ENCODE results near the gene UBAC2. TPM values are rescaled to one million over a fixed set of nuclear protein-coding genes. Genes with fewer than 3 reads are reported as not detected.
"Not testable (repeated sequence)": the region's sequence is repeated elsewhere in the genome, so short reads cannot be mapped to it uniquely, and the experiment has no call there.

UBAC2 gene
- total RNA-seq, 4 donors from 2014 or later, result 56.8 to 88.5 (median 77.7) TPM

DNA sequence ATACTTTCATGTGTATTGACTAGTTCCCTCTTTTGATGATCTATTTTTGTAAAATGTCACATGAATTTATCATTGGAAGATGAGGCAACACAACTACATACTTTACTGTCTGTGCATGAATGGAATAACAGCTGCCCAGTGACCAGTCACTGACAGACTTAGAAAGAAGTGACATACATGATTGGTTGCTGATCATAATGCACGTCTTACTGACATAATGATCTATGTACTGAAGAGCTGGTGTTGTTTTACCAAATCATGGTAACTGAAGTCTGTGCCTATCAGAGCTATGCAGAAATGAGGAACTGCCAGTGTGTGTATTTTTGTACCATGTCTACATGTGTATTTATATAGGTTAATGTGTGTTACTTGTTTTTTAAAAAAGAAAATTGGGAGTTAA lies 31.1 kb downstream of the UBAC2 start:
- no peak for DNase-seq
- peaks cover 0 to 9% of the 10 kb centered on the region in 2 donors for H3K4me1 ChIP-seq
- H3K4me3 ChIP-seq (replicated peaks in 1 of 3), result no peak overlapping the region
- no peaks in the 10 kb centered on the region for H3K27me3 ChIP-seq
- H3K36me3 ChIP-seq, result no peaks in the 10 kb centered on the region
- no peaks in the 10 kb centered on the region for H3K9me3 ChIP-seq
- no peak overlapping the region for H3K27ac ChIP-seq
- TF ChIP-seq POLR2A (IDR thresholded peaks at IDR 0.05), result no peak
- TF ChIP-seq, protein P1, sequence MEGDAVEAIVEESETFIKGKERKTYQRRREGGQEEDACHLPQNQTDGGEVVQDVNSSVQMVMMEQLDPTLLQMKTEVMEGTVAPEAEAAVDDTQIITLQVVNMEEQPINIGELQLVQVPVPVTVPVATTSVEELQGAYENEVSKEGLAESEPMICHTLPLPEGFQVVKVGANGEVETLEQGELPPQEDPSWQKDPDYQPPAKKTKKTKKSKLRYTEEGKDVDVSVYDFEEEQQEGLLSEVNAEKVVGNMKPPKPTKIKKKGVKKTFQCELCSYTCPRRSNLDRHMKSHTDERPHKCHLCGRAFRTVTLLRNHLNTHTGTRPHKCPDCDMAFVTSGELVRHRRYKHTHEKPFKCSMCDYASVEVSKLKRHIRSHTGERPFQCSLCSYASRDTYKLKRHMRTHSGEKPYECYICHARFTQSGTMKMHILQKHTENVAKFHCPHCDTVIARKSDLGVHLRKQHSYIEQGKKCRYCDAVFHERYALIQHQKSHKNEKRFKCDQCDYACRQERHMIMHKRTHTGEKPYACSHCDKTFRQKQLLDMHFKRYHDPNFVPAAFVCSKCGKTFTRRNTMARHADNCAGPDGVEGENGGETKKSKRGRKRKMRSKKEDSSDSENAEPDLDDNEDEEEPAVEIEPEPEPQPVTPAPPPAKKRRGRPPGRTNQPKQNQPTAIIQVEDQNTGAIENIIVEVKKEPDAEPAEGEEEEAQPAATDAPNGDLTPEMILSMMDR (IDR thresholded peaks at IDR 0.05), result no peak
- 91% methylated on average over 1 of the region's 1 CpG for WGBS, 2 donors
- intact Hi-C loops (cut with DNase I), result no loop called here

DNA sequence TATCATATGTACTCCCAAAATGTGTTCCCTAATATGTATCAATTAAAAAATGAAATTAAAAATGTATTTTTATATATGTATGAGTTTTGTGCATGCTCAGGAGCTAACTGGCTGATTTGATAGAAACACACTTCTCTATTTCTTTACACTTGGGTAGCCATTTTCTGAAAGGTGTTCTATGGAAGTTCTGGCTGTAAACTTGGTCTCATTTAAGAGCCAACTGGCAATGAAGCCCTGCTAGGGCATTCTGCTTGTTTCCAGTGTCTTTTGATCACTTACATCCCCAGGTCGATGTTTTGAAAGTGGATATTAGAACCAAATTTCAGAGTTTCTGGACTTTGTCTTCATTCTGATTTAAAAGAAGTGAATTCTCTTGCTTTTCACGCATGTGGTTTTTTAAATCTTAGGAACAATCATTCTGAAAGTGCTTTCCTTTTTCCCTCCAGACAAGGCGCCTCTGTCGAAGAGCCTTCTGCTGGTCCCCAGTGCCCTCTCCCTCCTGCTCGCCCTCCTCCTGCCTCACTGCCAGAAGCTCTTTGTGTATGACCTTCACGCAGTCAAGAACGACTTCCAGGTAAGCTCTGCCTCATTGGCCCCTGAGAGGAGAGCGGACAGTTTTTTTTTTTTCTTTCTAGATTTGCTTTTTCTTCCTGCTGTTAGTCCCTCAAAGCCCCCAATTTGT lies 37.5 kb downstream of the UBAC2 start:
- Histone ChIP-seq H3K27ac (peak overlapping the region in 2 of 3 donors; percentile 52 to 55), H3K4me1 (peaks cover 0 to 6% of the 10 kb centered on the region in 2 donors), H3K27me3 (no peaks in the 10 kb centered on the region), H3K9me3 (no peaks in the 10 kb centered on the region), H3K4me3 (replicated peaks in 1 of 3) (no peak overlapping the region), H3K36me3 (peaks cover 0 to 8% of the 10 kb centered on the region in 2 donors)
- 56 to 70% methylated on average over 8 of the region's 8 CpGs for WGBS, 2 donors
- peak; percentile 32 to 58 for DNase-seq
- TF ChIP-seq, protein P1 (IDR thresholded peaks at IDR 0.05), result no peak
- no peak for TF ChIP-seq POLR2A (IDR thresholded peaks at IDR 0.05)
- intact Hi-C loops (cut with DNase I), result no loop called here

DNA sequence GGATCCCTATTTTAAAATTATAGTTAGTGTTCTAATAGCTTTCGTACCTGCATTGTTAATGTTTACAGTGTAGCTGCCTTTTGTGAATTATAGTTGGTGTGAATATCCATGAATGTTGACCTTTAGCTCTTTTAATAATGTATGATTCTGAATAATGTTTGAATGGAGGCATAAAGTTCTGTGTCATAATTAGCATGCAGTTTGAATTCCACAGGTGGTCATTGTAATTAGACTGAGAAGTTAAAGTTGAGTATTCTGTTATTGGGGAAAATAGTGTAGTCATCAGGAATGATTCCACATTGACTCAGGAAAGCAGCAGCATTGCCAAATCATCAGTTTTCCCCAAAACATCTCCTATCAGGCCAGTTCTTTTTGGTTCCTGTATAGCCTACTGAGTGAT lies 45.4 kb downstream of the UBAC2 start:
- 95 to 100% methylated on average over 1 of the region's 1 CpG for WGBS, 2 donors
- no peak for DNase-seq
- H3K27me3 ChIP-seq, result no peaks in the 10 kb centered on the region
- H3K4me3 ChIP-seq (replicated peaks in 1 of 3), result no peak overlapping the region
- TF ChIP-seq, protein P1 (IDR thresholded peaks at IDR 0.05), result no peak
- TF ChIP-seq POLR2A (IDR thresholded peaks at IDR 0.05), result no peak
- no peaks in the 10 kb centered on the region for H3K9me3 ChIP-seq
- H3K27ac ChIP-seq, result no peak overlapping the region
- H3K36me3 ChIP-seq, result peaks cover 0 to 6% of the 10 kb centered on the region in 2 donors
- intact Hi-C loops (cut with DNase I), result no loop called here
- no peaks in the 10 kb centered on the region for H3K4me1 ChIP-seq

DNA sequence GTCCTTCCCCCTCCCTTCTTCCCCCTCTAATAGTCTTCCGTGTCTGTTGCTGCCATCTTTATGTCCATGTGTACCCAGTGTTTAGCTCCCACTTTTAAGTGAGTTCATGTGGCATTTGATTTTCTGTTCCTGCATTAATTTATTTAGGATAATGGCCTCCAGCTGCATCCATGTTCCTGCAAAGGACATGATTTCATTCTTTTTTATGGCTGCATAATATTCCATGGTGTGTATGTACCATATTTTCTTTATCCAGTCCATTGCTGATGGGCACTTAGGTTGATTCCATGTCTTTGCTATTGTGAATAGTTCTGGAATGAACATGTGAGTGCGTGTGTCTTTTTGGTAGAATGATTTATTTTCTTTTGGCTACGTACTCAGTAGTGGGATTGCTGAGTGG lies 48.5 kb downstream of the UBAC2 start:
- H3K9me3 ChIP-seq; intact Hi-C loops (cut with DNase I); H3K27me3 ChIP-seq; DNase-seq; H3K4me3 ChIP-seq (replicated peaks in 1 of 3); H3K36me3 ChIP-seq; H3K27ac ChIP-seq; H3K4me1 ChIP-seq: not testable (repeated sequence)
- 98 to 100% methylated on average over 3 of the region's 3 CpGs for WGBS, 2 donors

DNA sequence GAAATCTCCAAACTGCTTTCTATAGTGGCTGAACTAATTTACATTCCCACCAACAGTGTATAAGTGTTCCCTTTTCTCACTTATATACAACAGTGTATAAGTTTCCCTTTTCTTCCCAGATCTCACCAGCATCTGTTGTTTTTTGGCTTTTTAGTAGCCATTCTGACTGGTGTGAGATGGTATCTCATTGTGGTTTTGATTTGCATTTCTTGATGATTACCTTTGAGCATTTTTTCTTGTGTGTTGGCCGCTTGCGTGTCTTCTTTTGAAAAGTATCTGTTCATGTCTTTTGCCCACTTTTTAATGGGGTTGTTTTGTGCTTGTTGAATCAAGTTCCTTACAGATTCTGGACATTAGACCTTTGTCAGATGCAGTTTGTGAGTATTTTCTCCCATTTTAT lies 49.0 kb downstream of the UBAC2 start:
- H3K27ac ChIP-seq; intact Hi-C loops (cut with DNase I); H3K36me3 ChIP-seq; H3K27me3 ChIP-seq; DNase-seq; H3K4me3 ChIP-seq (replicated peaks in 1 of 3); H3K4me1 ChIP-seq; H3K9me3 ChIP-seq: not testable (repeated sequence)
- 97 to 98% methylated on average over 2 of the region's 2 CpGs for WGBS, 2 donors

DNA sequence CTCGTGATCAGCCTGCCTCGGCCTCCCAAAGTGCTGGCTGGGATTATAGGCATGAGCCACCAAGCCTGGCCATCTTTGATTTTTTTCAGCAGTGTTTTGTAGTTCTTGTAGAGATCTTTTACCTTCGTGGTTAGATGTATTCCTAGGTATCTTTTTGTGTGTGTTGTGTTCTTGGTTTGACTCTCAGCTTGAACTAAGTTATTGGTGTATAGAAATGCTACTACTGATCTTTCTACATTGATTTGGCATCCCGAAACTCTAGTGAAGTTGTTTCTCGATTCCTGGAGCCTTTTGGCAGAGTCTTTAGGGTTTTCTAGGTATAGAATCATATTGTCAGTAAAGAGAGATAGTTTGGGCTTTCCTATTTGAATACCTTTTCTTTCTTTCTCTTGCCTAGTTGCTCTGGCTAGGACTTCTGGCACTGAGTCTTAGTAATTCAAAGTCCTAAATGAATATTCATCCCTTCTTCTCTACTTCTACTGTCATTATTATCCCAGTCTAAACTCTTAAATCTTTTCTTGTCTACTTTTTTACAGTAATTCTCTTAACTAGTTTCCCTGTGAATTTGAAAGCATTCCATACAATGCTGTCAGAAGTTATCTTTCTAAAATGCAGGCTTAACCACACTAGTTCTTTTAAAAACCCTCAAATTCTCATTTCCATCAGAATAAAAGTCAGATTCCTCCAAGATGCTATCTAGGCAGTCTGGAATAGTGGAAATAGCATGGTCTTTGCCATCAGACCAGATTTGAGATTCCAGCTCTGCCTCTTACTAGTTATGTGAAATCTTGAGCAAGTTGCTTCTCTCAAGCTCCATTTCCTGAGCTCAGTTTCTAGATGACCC lies 50.5 kb downstream of the UBAC2 start:
- H3K36me3 ChIP-seq, result no peaks in the 10 kb centered on the region
- H3K27ac ChIP-seq, result no peak overlapping the region
- no peaks in the 10 kb centered on the region for H3K9me3 ChIP-seq
- intact Hi-C loops (cut with DNase I), result no loop called here
- TF ChIP-seq, protein P1 (IDR thresholded peaks at IDR 0.05), result no peak
- TF ChIP-seq POLR2A (IDR thresholded peaks at IDR 0.05), result no peak
- no peaks in the 10 kb centered on the region for H3K4me1 ChIP-seq
- no peak overlapping the region for H3K4me3 ChIP-seq (replicated peaks in 1 of 3)
- H3K27me3 ChIP-seq, result no peaks in the 10 kb centered on the region
- 92 to 93% methylated on average over 5 of the region's 5 CpGs for WGBS, 2 donors
- no peak for DNase-seq
